ENCODE measurements around the gene FIP1L1. TPM values are rescaled to one million over a fixed set of nuclear protein-coding genes. Genes with fewer than 3 reads are reported as not detected.
A peak's percentile ranks its signal among the peaks of the same experiment; 100 is the strongest.
"Not testable (repeated sequence)": the region's sequence is repeated elsewhere in the genome, so short reads cannot be mapped to it uniquely, and the experiment has no call there.

Gene FIP1L1
- total and polyA plus RNA-seq, 9 donors = 50.1 to 67.9 (median 64.4) TPM

DNA sequence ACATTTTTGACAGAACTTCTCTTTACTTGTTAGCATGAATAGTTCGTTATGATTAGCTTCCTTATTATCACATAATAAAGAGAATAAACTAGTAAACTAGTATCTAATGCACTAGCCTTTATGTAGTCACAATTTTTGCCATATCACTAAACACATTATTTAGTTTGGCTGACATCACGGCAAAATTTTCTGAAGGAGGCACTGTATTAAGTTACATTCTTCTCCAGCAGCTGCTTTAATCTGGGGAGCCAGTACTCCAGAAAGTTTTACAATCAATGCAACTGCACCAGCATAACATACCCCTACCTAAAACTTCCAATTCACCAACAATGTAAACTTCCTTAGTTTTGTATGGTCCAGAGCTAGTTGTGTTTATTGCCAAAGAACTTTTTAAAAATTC is 87.8 kb downstream of the FIP1L1 start:
- Histone ChIP-seq H3K4me3 (no peak overlapping the region), H3K36me3 (no peaks in the 10 kb centered on the region), H3K4me1 (ENCODE audit: insufficient read depth) (no peaks in the 10 kb centered on the region), H3K27ac (no peak overlapping the region), H3K27me3 (no peaks in the 10 kb centered on the region), H3K9me3 (no peaks in the 10 kb centered on the region)
- 21 to 35% (median 25%) methylated on average over 2 of the region's 2 CpGs for WGBS, 3 donors
- intact Hi-C loops (cut with DNase I) = no loop called here
- no peak for DNase-seq
- TF ChIP-seq POLR2A (IDR thresholded peaks at IDR 0.05) (no peak), EP300 (IDR thresholded peaks at IDR 0.05) (no peak), CTCF (IDR thresholded peaks at IDR 0.05) (no peak)

DNA sequence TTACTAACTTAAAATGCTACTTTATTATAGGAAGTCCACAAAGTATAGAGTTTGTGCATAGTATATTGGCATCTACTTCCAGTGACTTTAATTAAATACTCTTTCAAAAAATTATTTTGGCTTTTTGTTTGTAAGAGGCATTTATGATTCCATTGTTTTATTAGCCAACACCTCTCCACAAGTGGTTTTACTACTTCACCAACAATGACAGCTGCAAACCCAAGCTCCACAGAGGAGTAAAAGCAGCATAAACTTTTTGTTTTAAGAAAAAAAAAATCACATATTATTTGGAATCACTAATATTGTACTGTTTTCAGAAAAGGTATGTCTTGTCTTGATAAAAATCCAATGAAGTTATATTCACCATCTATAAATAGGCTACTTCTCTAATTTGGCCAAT is 88.5 kb downstream of the FIP1L1 start:
- Histone ChIP-seq H3K27me3 (no peaks in the 10 kb centered on the region), H3K4me3 (no peak overlapping the region), H3K36me3 (no peaks in the 10 kb centered on the region), H3K27ac (no peak overlapping the region), H3K4me1 (ENCODE audit: insufficient read depth) (no peaks in the 10 kb centered on the region), H3K9me3 (no peaks in the 10 kb centered on the region)
- intact Hi-C loops (cut with DNase I) = no loop called here
- DNase-seq = no peak
- no peak for TF ChIP-seq EP300 (IDR thresholded peaks at IDR 0.05)
- TF ChIP-seq POLR2A (IDR thresholded peaks at IDR 0.05) = no peak
- TF ChIP-seq CTCF (IDR thresholded peaks at IDR 0.05) = no peak

- H3K4me1 ChIP-seq (ENCODE audit: insufficient read depth); H3K27ac ChIP-seq; H3K36me3 ChIP-seq; H3K4me3 ChIP-seq; H3K27me3 ChIP-seq; H3K9me3 ChIP-seq; intact Hi-C loops (cut with DNase I); DNase-seq: not testable (repeated sequence)
- 96 to 99% (median 99%) methylated on average over 6 of the region's 6 CpGs for WGBS, 3 donors
These were observed 89.1 kb downstream of the FIP1L1 start for GRCh38 chr4:53466576-53466975.

- Histone ChIP-seq H3K9me3 (no peaks in the 10 kb centered on the region), H3K4me3 (no peak overlapping the region), H3K4me1 (ENCODE audit: insufficient read depth) (peaks cover 3% of the 10 kb centered on the region), H3K27ac (peak overlapping the region in 1 of 2 donors; percentile 22), H3K36me3 (no peaks in the 10 kb centered on the region), H3K27me3 (no peaks in the 10 kb centered on the region)
- DNase-seq = no peak
- 31 to 52% (median 38%) methylated on average over 10 of the region's 10 CpGs for WGBS, 3 donors
- TF ChIP-seq POLR2A (IDR thresholded peaks at IDR 0.05) (no peak), CTCF (IDR thresholded peaks at IDR 0.05) (no peak), EP300 (IDR thresholded peaks at IDR 0.05) (no peak)
- intact Hi-C loops (cut with DNase I) = no loop called here
These were observed 99.0 kb downstream of the FIP1L1 start for GRCh38 chr4:53476232-53477037.

DNA sequence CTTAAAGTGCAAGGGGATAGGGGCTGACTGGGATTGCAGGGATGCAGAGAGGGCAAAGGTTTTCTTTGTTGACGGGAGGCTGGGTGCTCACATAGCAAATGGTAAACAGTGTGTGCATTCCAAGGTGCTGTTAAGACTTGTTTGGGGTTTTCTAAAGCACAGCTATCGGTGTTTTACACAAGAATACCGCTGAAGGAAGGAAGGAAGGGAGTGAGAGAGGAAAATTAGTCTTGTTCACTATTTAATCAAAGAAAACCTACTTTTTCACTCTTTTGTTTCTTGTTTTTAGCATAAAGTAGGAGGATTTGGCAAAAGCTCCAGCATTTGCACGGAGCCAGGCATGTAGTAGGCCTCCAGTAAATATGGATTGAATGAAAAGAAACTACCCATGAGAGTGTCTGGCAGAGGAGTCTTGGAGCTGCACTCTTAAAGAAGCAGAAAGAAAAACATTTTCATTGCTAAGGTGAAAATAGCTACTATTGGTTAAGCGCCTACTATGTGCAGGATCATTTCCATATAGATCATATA is 99.7 kb downstream of the FIP1L1 start:
- intact Hi-C loops (cut with DNase I) = no loop called here
- DNase-seq = no peak
- no peaks in the 10 kb centered on the region for H3K27me3 ChIP-seq
- H3K27ac ChIP-seq = peak overlapping the region in 1 of 2 donors; percentile 22
- H3K9me3 ChIP-seq = no peaks in the 10 kb centered on the region
- H3K4me3 ChIP-seq = no peak overlapping the region
- peaks cover 3% of the 10 kb centered on the region for H3K4me1 ChIP-seq (ENCODE audit: insufficient read depth)
- H3K36me3 ChIP-seq = no peaks in the 10 kb centered on the region
- no peak for TF ChIP-seq POLR2A (IDR thresholded peaks at IDR 0.05)
- TF ChIP-seq CTCF (IDR thresholded peaks at IDR 0.05) = no peak
- TF ChIP-seq EP300 (IDR thresholded peaks at IDR 0.05) = no peak
- WGBS, 3 donors = 13 to 36% (median 14%) methylated on average over 5 of the region's 5 CpGs

Data from ovary (tissue), 9 donors.